Right hindlimb (tissue), 1 donor: ENCODE measurements around the gene SIX3.

Source experiments
- DNase-seq: peaks from one replicate; pipeline ENCODE4 v3.0.0-alpha.2; 2018

SIX3 gene

GRCh38 chr2:44959855-44960254 lies 18.4 kb downstream of the SIX3 start:
- no peak for DNase-seq

DNA sequence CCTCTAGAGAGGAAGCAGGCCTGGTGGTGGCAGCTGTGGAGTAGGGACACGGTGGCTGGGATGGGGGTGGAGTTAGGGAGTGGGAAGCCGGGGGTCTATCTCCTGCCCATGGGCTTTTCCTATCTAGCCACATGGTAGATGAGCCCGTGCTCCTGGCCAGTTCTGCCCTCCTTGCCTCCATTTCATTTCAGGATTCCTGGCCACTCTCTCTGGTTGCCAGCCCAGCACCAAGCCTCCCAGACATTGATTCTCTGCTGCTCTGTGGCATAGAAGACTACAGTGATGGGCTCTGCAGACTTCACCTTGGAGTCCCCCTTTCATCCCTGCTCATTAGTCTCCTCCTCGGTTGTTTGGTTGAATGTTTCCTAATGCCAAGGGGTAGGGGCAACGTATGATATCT lies 19.4 kb downstream of the SIX3 start:
- DNase-seq: no peak

GRCh38 chr2:44962176-44962695 lies 20.7 kb downstream of the SIX3 start:
- DNase-seq: no peak

DNA sequence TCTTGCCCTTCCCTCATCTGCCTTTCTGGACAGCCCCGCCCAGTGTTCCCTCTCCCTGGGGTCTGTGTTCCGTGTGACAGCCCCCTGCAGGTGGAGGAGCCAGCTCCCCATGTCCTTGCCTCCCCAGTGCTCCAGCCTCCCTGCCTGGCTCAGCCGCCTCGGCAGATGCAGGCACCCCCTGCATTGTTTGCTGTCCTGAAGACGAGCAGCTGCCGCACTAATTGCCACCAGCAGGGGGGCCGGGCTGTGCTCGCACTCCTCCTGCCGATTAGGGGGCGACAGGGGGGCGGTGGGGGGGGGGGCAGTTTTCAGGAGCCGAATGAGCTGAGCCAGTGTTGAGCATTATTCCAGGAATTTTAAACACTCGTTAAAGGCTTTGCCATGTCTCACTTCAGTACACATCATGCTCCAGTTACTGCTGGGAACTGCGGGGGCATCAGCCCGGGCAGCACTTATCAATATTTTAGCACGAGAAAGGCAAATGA lies 23.3 kb downstream of the SIX3 start:
- no peak for DNase-seq

- DNase-seq: no peak
Measured at GRCh38 chr2:44965684-44966083, 24.2 kb downstream of the SIX3 start.

DNA sequence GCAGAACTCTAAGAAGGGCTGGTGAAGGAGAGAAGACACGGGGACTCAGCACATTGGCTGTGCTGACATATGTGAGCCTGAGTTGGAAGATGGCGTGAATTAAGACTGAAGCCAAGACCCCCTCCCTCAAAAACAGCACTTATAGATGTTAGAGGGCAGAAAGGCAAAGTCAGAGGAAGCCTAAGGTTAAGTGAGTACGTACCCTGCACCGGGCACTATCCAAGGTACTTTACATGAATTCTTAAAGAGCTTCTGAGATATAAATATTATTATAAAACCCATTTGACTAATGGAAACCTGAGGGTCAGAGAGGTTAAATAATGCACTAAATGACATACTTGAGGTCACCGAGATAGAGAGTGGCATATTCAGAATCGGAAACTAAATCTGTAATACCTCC lies 25.6 kb downstream of the SIX3 start:
- no peak for DNase-seq

- DNase-seq: no peak
Measured at GRCh38 chr2:44967727-44968432, 26.4 kb downstream of the SIX3 start.

DNA sequence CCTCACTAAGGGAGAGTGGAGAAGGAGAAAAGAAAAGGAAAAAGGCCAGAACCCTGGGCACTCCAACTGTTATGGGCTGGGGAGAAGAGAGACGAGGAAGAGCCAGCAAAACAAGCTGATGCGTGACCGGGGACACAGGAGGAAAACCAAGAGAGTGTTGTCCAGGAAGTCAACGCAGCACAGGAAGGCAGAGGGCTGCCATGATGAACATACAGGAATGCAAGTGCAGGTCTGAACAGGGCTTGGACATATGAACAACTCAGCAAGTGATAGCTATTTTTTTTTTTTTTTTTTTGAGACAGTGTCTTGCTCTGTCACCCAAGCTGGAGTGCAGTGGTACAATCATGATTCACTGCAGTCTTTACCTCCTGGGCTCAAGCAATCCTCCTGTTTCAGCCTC lies 28.4 kb downstream of the SIX3 start:
- no peak for DNase-seq

- no peak for DNase-seq
Measured at GRCh38 chr2:44970846-44971450, 29.4 kb downstream of the SIX3 start.

GRCh38 chr2:44972771-44973535 lies 31.5 kb downstream of the SIX3 start:
- DNase-seq: no peak

DNA sequence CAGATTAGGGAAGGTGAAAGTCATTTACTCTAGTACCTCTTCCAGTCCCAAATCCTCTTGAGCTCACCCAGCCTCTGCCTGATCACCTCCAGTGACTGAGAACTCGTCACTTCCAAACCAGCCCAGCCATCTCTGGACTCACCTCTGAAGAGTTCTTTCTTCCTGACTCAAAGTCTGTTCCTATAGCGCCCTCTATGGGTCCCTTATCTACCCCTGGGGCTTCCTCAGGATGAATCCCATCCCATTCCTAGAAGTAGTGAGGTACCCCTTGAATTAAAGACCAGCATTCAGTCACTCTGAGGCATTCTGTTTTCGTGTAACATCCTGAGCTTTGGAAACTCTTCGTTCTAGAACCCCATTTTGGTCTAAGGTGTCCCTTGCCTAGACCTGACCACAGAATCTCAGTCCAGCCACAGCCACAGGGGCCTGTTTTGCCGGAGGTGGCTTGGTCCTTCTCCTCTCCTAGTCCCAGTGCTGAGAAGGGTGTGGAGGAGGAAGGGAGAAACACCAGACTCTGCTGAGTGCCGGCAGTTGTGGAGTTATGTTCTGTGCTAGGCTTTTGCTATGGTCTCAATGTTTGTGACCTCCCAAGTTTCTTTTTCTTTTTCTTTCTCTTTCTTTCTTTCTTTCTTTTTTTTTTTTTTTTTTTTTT lies 32.7 kb downstream of the SIX3 start:
- no peak for DNase-seq

DNA sequence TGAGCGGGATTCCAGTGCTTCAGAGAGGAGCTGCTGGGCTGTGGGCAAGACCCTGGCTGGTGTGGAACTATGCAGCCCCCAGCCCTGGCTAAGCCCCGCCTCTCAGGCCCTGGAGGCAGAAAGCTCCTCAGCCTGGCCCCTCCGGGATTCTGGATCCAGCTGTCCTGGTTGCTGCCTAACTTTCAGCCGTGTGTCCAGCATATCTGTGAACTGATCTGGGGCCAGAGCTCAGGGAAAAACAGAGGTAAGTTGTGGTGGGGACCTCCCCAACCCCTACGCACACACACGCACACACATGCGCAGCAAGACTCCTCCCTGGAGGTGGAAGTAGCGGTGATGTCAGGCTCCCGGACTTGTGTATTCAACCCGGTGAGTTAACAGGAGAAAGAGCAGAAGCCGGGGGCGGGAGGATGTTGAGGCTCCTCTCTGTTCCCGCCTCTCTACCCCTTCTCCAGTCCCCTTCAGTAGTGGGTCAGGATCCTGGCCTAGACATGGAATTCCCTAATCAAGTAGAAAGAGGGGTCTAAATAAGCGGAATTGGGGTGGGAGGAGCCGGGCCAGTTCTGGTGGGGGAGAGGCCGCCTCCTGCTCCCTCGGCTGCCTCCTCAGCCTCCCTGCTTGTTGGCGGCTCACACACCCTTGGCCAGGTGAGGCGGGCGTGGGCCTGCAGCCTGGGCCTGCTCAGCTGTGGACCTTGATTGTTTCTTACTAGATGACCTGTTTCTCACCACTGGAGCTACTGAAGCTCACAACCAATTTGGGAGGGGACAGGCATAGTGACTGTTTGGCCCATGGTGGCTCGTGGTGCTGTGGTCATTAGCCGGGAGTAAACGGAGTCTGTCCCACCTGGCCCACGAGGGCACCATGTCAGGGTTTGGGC lies 34.3 kb downstream of the SIX3 start:
- no peak for DNase-seq

DNA sequence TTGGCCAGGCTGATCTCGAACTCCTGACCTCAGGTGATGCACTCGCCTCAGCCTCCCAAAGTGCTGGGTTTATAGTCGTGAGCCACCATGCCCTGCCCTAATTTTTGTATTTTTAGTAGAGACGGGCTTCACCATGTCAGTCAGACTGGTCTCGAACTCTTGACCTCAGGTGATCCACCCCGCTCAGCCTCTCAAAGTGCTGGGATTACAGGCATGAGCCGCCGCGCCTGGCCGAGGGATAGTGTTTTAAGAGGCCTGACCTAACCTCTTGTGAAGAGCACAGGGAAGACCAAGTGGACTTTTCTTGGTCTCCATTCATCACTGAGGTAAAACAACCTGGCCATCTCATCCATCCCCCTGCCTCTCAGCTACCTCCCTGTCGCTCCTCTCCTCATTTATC lies 38.1 kb downstream of the SIX3 start:
- no peak for DNase-seq

GRCh38 chr2:44980751-44981713 lies 39.5 kb downstream of the SIX3 start:
- no peak for DNase-seq

DNA sequence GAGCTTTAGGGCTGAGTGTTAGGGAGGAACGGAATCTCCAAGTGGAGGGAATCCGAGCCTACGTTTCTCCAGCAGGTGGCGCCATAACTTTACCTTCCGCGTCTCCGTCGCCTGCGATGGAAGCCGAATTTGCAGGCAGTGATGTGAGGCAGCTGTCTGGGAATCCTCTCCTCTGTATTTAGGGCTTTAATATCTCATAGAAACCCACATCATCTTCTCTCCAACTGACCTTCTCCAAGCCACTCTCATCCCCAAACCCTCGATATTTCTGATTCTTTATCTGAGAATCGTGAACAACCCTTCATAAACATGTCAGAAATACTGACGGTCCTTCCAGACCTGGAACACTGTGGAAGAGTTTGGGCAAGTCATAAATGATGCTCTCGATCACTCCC lies 40.2 kb downstream of the SIX3 start:
- DNase-seq: peak; percentile 83

DNA sequence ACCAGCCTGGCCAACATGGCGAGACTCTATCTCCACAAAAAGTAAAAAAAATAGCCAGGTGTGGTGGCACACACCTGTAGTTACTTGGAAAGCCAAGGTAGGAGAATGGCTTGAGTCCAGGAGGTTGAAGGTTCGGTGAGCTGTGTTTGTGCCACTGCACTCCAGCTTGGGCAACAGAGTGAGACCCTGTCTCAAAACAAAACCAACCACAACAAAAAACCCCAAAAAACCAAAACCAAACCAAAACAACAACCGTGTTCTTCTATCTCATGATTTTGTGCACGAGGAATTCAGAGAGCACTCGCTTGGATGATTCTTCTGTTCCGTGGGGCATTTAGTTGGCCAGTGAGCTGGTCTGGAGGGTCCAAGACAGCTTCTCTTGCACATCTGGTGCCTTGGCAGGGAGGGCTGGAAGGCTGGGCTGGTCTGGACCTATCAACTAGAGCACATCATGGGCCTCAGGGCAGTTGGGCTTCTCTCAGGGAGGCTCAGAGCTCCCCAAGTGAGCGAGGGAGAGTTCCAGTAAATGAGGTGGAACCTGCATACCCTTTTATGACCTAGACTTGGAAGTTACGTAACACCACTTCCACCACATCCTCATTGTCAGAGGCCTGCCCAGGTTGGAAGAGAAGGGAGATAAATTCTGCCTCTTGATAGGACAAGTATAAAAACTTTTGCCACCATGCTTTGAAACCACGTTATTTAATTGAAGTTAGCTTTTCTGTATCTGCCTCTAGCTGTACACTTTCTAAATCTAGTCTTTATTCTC lies 42.5 kb downstream of the SIX3 start:
- DNase-seq: no peak

GRCh38 chr2:44989176-44989575 lies 47.7 kb downstream of the SIX3 start:
- no peak for DNase-seq

DNA sequence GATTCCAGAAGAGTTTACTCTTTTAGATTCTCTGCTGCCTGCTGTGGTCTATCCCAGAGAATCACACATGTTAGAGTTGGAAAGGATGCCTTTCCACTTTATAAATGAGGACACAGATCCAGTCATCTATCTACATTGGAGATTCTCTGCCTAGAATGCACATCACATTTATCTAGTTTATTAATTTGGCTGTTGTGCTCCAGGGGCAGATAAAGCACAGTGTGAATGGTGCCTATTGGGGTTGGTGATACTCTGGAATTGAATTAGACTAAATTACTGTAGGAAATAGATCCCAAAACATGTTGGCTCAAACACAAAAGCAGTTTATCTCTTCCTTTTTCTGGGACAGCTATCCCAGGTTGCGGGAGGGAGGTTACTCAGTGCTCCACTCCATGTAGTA lies 52.9 kb downstream of the SIX3 start:
- no peak for DNase-seq
